GM23248 (cell line): ENCODE measurements around the gene UFM1.

ENCODE experiments used
- EZH2 ChIP-seq: fragments of 200-600 bp; sonication (generic); IDR thresholded peaks from 2 replicates; pipeline ENCODE4 v1.6.1; 2018; ENCODE audit warnings: antibody characterized with exemption, mild to moderate bottlenecking; ENCODE audit not compliant: insufficient read depth, poor library complexity, severe bottlenecking
- EZH2phosphoT487 ChIP-seq: fragments of 200-600 bp; sonication (generic); IDR thresholded peaks from 2 replicates; pipeline ENCODE4 v1.6.1; 2018; ENCODE audit warnings: antibody characterized with exemption, moderate library complexity, mild to moderate bottlenecking, low read depth; ENCODE audit not compliant: insufficient read depth

GRCh38 chr13:38369058-38369457, 19.4 kb downstream of the UFM1 start:
- TF ChIP-seq EZH2phosphoT487 (no peak), EZH2 (no peak)
